HepG2 (cell line): ENCODE data around the gene UBP1. TPM values are rescaled to one million over a fixed set of nuclear protein-coding genes. Genes with fewer than 3 reads are reported as not detected.

Experiments used
- ARNT2 ChIP-seq: sonication (generic); formaldehyde crosslinking; IDR thresholded peaks from 2 replicates; pipeline ENCODE4 v1.8.0; 2022; ENCODE audit warnings: mild to moderate bottlenecking, low read depth, missing genetic modification reagents, moderate library complexity
- HHEX ChIP-seq: IDR thresholded peaks from 2 replicates; pipeline ENCODE4 v1.6.1; 2016; ENCODE audit warnings: control low read depth
- HOXD1 ChIP-seq: sonication (generic); formaldehyde crosslinking; IDR thresholded peaks from 2 replicates; pipeline ENCODE4 v1.5.0; 2020; ENCODE audit warnings: missing genetic modification reagents
- IRF2 ChIP-seq: IDR thresholded peaks from 2 replicates; pipeline ENCODE4 v1.6.1; 2018; ENCODE audit warnings: missing genetic modification reagents, missing compliant biosample characterization
- IRX3 ChIP-seq: sonication (generic); formaldehyde crosslinking; IDR thresholded peaks from 2 replicates; pipeline ENCODE4 v1.8.1; 2023; ENCODE audit warnings: mild to moderate bottlenecking, low read depth, missing genetic modification reagents, borderline replicate concordance
- MEIS2 ChIP-seq: sonication (generic); formaldehyde crosslinking; IDR thresholded peaks from 2 replicates; pipeline ENCODE4 v1.9.0; 2021; ENCODE audit warnings: mild to moderate bottlenecking, missing genetic modification reagents
- MIER3 ChIP-seq: IDR thresholded peaks from 2 replicates; pipeline ENCODE4 v1.6.1; 2016; ENCODE audit warnings: missing compliant biosample characterization, borderline replicate concordance
- RBM22 ChIP-seq: fragments of 200-400 bp; formaldehyde crosslinking; optimal IDR thresholded peaks from 2 replicates; pipeline ENCODE3; 2017; ENCODE audit warnings: mild to moderate bottlenecking, low read length, moderate library complexity
- SMAD9 ChIP-seq: sonication (generic); formaldehyde crosslinking; IDR thresholded peaks from 2 replicates; pipeline ENCODE4 v1.5.1; 2020; ENCODE audit warnings: mild to moderate bottlenecking, missing genetic modification reagents
- SPEN ChIP-seq: sonication (generic); formaldehyde crosslinking; IDR thresholded peaks from 2 replicates; pipeline ENCODE4 v1.5.1; 2020; ENCODE audit warnings: low read depth, mild to moderate bottlenecking, missing genetic modification reagents
- TERF1 ChIP-seq: sonication (generic); formaldehyde crosslinking; IDR thresholded peaks from 2 replicates; pipeline ENCODE4 v1.8.0; 2022; ENCODE audit warnings: mild to moderate bottlenecking, missing genetic modification reagents, moderate library complexity
- ZBTB3 ChIP-seq: sonication (generic); formaldehyde crosslinking; IDR thresholded peaks from 2 replicates; pipeline ENCODE4 v1.4.0; 2020; ENCODE audit warnings: low read depth, mild to moderate bottlenecking, moderate library complexity, missing genetic modification reagents, borderline replicate concordance
- ZNF30 ChIP-seq: sonication (generic); formaldehyde crosslinking; IDR thresholded peaks from 2 replicates; pipeline ENCODE4 v1.5.0; 2020; ENCODE audit warnings: mild to moderate bottlenecking, missing genetic modification reagents
- ZNF317 ChIP-seq: sonication (generic); formaldehyde crosslinking; IDR thresholded peaks from 2 replicates; pipeline ENCODE4 v1.5.0; 2020; ENCODE audit warnings: mild to moderate bottlenecking, missing genetic modification reagents
- ZNF572 ChIP-seq: sonication (generic); formaldehyde crosslinking; IDR thresholded peaks from 2 replicates; pipeline ENCODE4 v1.5.1; 2020; ENCODE audit warnings: mild to moderate bottlenecking, missing genetic modification reagents
- ZNF598 ChIP-seq: sonication (generic); formaldehyde crosslinking; IDR thresholded peaks from 2 replicates; pipeline ENCODE4 v1.5.1; 2020; ENCODE audit warnings: mild to moderate bottlenecking, missing genetic modification reagents, borderline replicate concordance
- ZNF7 ChIP-seq: IDR thresholded peaks from 2 replicates; pipeline ENCODE4 v1.6.1; 2016; ENCODE audit warnings: missing biosample characterization, missing genetic modification reagents
- polyA plus RNA-seq, 8 experiments: library from polyadenylated mRNA; depleted of rRNA in 3 of 8; stranded (reverse) in 7 of 8; unstranded in 1 of 8; fragments of >200 nt; fragmentation: Illumina TruSeq in 4 of 8; extraction: Trizol in 4 of 8; gene quantifications; 2 replicates each; pipeline versions ENCODE4 v1.2.1 to v1.2.3, GENCODE V29; 2011 to 2016; ENCODE audit warnings: low read depth in 4 of 8, missing spikeins in 1 of 8, mixed read lengths in 1 of 8; ENCODE audit not compliant: insufficient read depth in 1 of 8
- total RNA-seq, 5 experiments: library from RNA; depleted of rRNA; stranded (reverse); fragments of >200 nt; fragmentation: Illumina TruSeq; extraction: Trizol; gene quantifications; 2 replicates each; pipeline ENCODE4 v1.2.3, GENCODE V29; 2016; ENCODE audit warnings: low read depth in 1 of 5
- TF ChIP-seq, protein P1 (sequence below): sonication (generic); formaldehyde crosslinking; IDR thresholded peaks from 2 replicates; pipeline ENCODE4 v1.5.1; 2020; ENCODE audit warnings: mild to moderate bottlenecking, missing genetic modification reagents, moderate library complexity
- TF ChIP-seq, protein P2 (sequence below): sonication (generic); formaldehyde crosslinking; IDR thresholded peaks from 2 replicates; pipeline ENCODE4 v1.5.1; 2020; ENCODE audit warnings: mild to moderate bottlenecking, missing genetic modification reagents

The UBP1 gene
- total and polyA plus RNA-seq, 2 of the 13 experiments (the other 11 are each of a cell fraction or from before 2014, with no cell fraction given): 48.3 to 79.9 TPM

- TF ChIP-seq SPEN (CRISPR knock-in tag): no peak
- no peak for TF ChIP-seq IRF2 (CRISPR knock-in tag)
- TF ChIP-seq TERF1 (CRISPR knock-in tag): no peak
- TF ChIP-seq HOXD1: no peak
- TF ChIP-seq ZNF572 (CRISPR knock-in tag): no peak
- no peak for TF ChIP-seq ZNF30
- TF ChIP-seq ZNF598 (CRISPR knock-in tag): 0 out of 2 replicates have a peak, but pooled peaks have one; percentile 9
- no peak for TF ChIP-seq ZBTB3 (CRISPR knock-in tag)
- TF ChIP-seq, protein P1, sequence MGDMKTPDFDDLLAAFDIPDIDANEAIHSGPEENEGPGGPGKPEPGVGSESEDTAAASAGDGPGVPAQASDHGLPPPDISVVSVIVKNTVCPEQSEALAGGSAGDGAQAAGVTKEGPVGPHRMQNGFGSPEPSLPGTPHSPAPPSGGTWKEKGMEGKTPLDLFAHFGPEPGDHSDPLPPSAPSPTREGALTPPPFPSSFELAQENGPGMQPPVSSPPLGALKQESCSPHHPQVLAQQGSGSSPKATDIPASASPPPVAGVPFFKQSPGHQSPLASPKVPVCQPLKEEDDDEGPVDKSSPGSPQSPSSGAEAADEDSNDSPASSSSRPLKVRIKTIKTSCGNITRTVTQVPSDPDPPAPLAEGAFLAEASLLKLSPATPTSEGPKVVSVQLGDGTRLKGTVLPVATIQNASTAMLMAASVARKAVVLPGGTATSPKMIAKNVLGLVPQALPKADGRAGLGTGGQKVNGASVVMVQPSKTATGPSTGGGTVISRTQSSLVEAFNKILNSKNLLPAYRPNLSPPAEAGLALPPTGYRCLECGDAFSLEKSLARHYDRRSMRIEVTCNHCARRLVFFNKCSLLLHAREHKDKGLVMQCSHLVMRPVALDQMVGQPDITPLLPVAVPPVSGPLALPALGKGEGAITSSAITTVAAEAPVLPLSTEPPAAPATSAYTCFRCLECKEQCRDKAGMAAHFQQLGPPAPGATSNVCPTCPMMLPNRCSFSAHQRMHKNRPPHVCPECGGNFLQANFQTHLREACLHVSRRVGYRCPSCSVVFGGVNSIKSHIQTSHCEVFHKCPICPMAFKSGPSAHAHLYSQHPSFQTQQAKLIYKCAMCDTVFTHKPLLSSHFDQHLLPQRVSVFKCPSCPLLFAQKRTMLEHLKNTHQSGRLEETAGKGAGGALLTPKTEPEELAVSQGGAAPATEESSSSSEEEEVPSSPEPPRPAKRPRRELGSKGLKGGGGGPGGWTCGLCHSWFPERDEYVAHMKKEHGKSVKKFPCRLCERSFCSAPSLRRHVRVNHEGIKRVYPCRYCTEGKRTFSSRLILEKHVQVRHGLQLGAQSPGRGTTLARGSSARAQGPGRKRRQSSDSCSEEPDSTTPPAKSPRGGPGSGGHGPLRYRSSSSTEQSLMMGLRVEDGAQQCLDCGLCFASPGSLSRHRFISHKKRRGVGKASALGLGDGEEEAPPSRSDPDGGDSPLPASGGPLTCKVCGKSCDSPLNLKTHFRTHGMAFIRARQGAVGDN: peak; percentile 21; the same call in 1 of the 2 replicates
- TF ChIP-seq HHEX (CRISPR knock-in tag): no peak
- no peak for TF ChIP-seq ZNF7 (CRISPR knock-in tag)
- TF ChIP-seq MIER3: no peak
- no peak for TF ChIP-seq MEIS2 (CRISPR knock-in tag)
- TF ChIP-seq SMAD9 (CRISPR knock-in tag): no peak
- no peak for TF ChIP-seq ARNT2 (CRISPR knock-in tag)
- TF ChIP-seq ZNF317: no peak
- no peak for TF ChIP-seq IRX3 (CRISPR knock-in tag)
- peak; percentile 78 for TF ChIP-seq RBM22
- TF ChIP-seq, protein P2, sequence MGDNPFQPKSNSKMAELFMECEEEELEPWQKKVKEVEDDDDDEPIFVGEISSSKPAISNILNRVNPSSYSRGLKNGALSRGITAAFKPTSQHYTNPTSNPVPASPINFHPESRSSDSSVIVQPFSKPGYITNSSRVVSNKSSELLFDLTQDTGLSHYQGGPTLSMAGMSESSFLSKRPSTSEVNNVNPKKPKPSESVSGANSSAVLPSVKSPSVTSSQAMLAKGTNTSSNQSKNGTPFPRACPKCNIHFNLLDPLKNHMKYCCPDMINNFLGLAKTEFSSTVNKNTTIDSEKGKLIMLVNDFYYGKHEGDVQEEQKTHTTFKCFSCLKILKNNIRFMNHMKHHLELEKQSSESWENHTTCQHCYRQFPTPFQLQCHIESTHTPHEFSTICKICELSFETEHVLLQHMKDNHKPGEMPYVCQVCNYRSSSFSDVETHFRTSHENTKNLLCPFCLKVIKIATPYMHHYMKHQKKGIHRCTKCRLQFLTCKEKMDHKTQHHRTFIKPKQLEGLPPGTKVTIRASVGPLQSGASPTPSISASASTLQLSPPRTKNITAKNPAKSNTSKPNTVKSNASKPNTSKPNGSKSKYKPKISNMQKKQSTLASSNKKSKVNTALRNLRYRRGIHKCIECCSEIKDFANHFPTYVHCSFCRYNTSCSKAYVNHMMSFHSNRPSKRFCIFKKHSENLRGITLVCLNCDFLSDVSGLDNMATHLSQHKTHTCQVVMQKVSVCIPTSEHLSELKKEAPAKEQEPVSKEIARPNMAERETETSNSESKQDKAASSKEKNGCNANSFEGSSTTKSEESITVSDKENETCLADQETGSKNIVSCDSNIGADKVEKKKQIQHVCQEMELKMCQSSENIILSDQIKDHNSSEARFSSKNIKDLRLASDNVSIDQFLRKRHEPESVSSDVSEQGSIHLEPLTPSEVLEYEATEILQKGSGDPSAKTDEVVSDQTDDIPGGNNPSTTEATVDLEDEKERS (CRISPR knock-in tag): no peak
Measured at GRCh38 chr3:33383951-33384350, 56.3 kb downstream of the UBP1 start (continued).
